Stimulated activated CD4-positive, alpha-beta T cell treated with anti-CD3 and anti-CD28 coated beads, Interleukin-4, amount 100 ng/mL, for 48 hours (primary cell): Measurements from ENCODE around the gene ALX4.

Experiments used
- DNase-seq, 2 donors: peaks; one replicate each; pipeline ENCODE4 v3.0.0-alpha.2; 2020; ENCODE audit warnings: low read depth in 2 of 2

The ALX4 gene

GRCh38 chr11:44309478-44310205 is at the start of gene ALX4:
Gene ALX4, minus strand, starts transcription at chr11:44310139. Its CDS starts 77 bp downstream, at chr11:44310062.
- peak in 1 of 2 donors; percentile 25 for DNase-seq

- no peak for DNase-seq
Measured at GRCh38 chr11:44359162-44359561, 49.2 kb upstream of the ALX4 start.

GRCh38 chr11:44358713-44359112 is 48.8 kb upstream of the ALX4 start:
- no peak for DNase-seq

GRCh38 chr11:44357711-44358110 is 47.8 kb upstream of the ALX4 start:
- no peak for DNase-seq

- no peak for DNase-seq
Measured at GRCh38 chr11:44356351-44356750, 46.4 kb upstream of the ALX4 start.

- DNase-seq = no peak
Measured at GRCh38 chr11:44351898-44352498, 42.1 kb upstream of the ALX4 start.

- no peak for DNase-seq
Measured at GRCh38 chr11:44351006-44351660, 41.2 kb upstream of the ALX4 start.

- DNase-seq = no peak
Measured at GRCh38 chr11:44349328-44349727, 39.4 kb upstream of the ALX4 start.

GRCh38 chr11:44348721-44349120 is 38.8 kb upstream of the ALX4 start:
- DNase-seq = no peak

- DNase-seq = no peak
Measured at GRCh38 chr11:44348114-44348513, 38.2 kb upstream of the ALX4 start.

GRCh38 chr11:44347538-44347937 is 37.6 kb upstream of the ALX4 start:
- no peak for DNase-seq

GRCh38 chr11:44346983-44347382 is 37.0 kb upstream of the ALX4 start:
- no peak for DNase-seq

GRCh38 chr11:44345781-44346180 is 35.8 kb upstream of the ALX4 start:
- no peak for DNase-seq

GRCh38 chr11:44344921-44345320 is 35.0 kb upstream of the ALX4 start:
- no peak for DNase-seq

GRCh38 chr11:44344423-44344820 is 34.5 kb upstream of the ALX4 start:
- DNase-seq = no peak

- no peak for DNase-seq
Measured at GRCh38 chr11:44343778-44344422, 34.0 kb upstream of the ALX4 start.

- DNase-seq = no peak
Measured at GRCh38 chr11:44342616-44343015, 32.7 kb upstream of the ALX4 start.

GRCh38 chr11:44340656-44341055 is 30.7 kb upstream of the ALX4 start:
- no peak for DNase-seq

GRCh38 chr11:44339530-44339883 is 29.6 kb upstream of the ALX4 start:
- no peak for DNase-seq

GRCh38 chr11:44338698-44339529 is 29.0 kb upstream of the ALX4 start:
- DNase-seq = no peak

GRCh38 chr11:44338026-44338425 is 28.1 kb upstream of the ALX4 start:
- no peak for DNase-seq

GRCh38 chr11:44335919-44336318 is 26.0 kb upstream of the ALX4 start:
- no peak for DNase-seq
